Astrocyte (in vitro differentiated cells and primary cell): ENCODE measurements around the gene C1orf105. TPM values are rescaled to one million over a fixed set of nuclear protein-coding genes. Genes with fewer than 3 reads are reported as not detected.

ENCODE experiments used
- DNase-seq: peaks from one replicate; pipeline ENCODE4 v3.0.0-alpha.2; 2010; ENCODE audit warnings: low read depth
- FAIRE-seq: peaks from 2 replicates; lab custom pipeline; 2011; peaks lifted over from hg19 to GRCh38; lab: Jason Lieb, UNC
- H2AFZ ChIP-seq: 2 replicates; pipeline ENCODE4 v1.6.0; 2012; ENCODE audit warnings: low read depth, low read length, inconsistent platforms
- H3K27ac ChIP-seq: 2 replicates; pipeline ENCODE4 v1.5.1; 2011; ENCODE audit warnings: low read depth, low read length, inconsistent platforms
- H3K27me3 ChIP-seq: 2 replicates; pipeline ENCODE4 v1.6.0; 2011; ENCODE audit warnings: low read length, inconsistent platforms; ENCODE audit not compliant: insufficient read depth
- H3K36me3 ChIP-seq: 2 replicates; pipeline ENCODE4 v1.5.1; 2011; ENCODE audit warnings: low read length, inconsistent platforms; ENCODE audit not compliant: insufficient read depth
- H3K4me1 ChIP-seq: 2 replicates; pipeline ENCODE4 v1.5.1; 2011; ENCODE audit warnings: low read length, inconsistent platforms; ENCODE audit not compliant: insufficient read depth
- H3K4me2 ChIP-seq: 2 replicates; pipeline ENCODE4 v1.6.0; 2012; ENCODE audit warnings: low read length, inconsistent platforms
- H3K4me3 ChIP-seq: 2 replicates; pipeline ENCODE4 v1.5.1; 2011; ENCODE audit warnings: low read depth, mild to moderate bottlenecking, low read length, inconsistent platforms; ENCODE audit not compliant: insufficient read depth
- H3K79me2 ChIP-seq: 2 replicates; pipeline ENCODE4 v1.6.0; 2012; ENCODE audit warnings: mild to moderate bottlenecking, low read length, inconsistent platforms; ENCODE audit not compliant: insufficient read depth
- H3K9ac ChIP-seq: 2 replicates; pipeline ENCODE4 v1.6.0; 2012; ENCODE audit warnings: mild to moderate bottlenecking, low read length, inconsistent platforms
- H3K9me3 ChIP-seq: 2 replicates; pipeline ENCODE4 v1.5.1; 2012; ENCODE audit warnings: low read depth, mild to moderate bottlenecking, low read length, inconsistent platforms; ENCODE audit not compliant: insufficient read depth
- H4K20me1 ChIP-seq: 2 replicates; pipeline ENCODE4 v1.6.0; 2012; ENCODE audit warnings: low read length, inconsistent platforms; ENCODE audit not compliant: insufficient read depth
- H3K27ac Mint-ChIP-seq: one replicate; pipeline ENCODE4 v1.8.0; 2021; ENCODE audit warnings: mild to moderate bottlenecking, mixed read lengths; ENCODE audit not compliant: unreplicated experiment
- H3K27me3 Mint-ChIP-seq: one replicate; pipeline ENCODE4 v1.8.0; 2021; ENCODE audit warnings: low read depth, mixed read lengths; ENCODE audit not compliant: unreplicated experiment
- H3K36me3 Mint-ChIP-seq: one replicate; pipeline ENCODE4 v1.8.0; 2021; ENCODE audit warnings: low read depth, mixed read lengths; ENCODE audit not compliant: unreplicated experiment
- H3K4me1 Mint-ChIP-seq: one replicate; pipeline ENCODE4 v1.8.0; 2021; ENCODE audit warnings: low read depth, mixed read lengths; ENCODE audit not compliant: unreplicated experiment
- H3K4me3 Mint-ChIP-seq: one replicate; pipeline ENCODE4 v1.8.0; 2021; ENCODE audit warnings: mild to moderate bottlenecking, moderate library complexity, mixed read lengths; ENCODE audit not compliant: unreplicated experiment
- H3K9me3 Mint-ChIP-seq: one replicate; pipeline ENCODE4 v1.8.0; 2021; ENCODE audit warnings: mild to moderate bottlenecking, mixed read lengths; ENCODE audit not compliant: unreplicated experiment
- EZH2 ChIP-seq: IDR thresholded peaks from 2 replicates; pipeline ENCODE4 v1.6.1; 2012; ENCODE audit warnings: mild to moderate bottlenecking, low read length, inconsistent platforms; ENCODE audit not compliant: insufficient read depth
- total RNA-seq: library from RNA; stranded (reverse); gene quantifications from 2 replicates; pipeline ENCODE4 v1.2.1, GENCODE V29; 2021
- TF ChIP-seq, protein P1 (sequence below): IDR thresholded peaks from 2 replicates; pipeline ENCODE4 v1.5.1; 2011; ENCODE audit warnings: low read depth, mild to moderate bottlenecking, inconsistent platforms, low read length, moderate library complexity; ENCODE audit not compliant: insufficient read depth

Gene C1orf105
- total RNA-seq, 1 donor from 2014 or later: not detected

DNA sequence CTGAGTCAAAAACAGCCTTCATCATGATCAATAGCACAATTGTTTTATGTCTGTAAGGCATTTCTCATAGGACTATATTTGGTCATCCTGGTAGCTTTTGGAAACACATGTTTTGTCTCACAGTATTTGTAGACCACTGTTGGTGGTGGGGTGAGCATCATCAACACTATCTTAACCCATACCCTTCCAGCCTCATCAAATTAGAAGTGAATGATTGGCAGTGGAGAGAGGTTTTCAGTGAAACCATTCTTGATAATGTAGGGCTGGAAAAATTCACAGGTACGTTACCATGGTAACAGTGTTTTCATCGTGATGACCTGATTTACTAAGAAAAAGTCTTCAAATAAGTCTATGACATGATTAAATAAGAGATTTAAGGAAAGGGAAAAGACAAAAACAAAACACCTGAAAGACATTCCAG lies 45.3 kb upstream of the C1orf105 start:
- Histone ChIP-seq H3K36me3 (no peaks in the 10 kb centered on the region), H4K20me1 (no peaks in the 10 kb centered on the region), H3K79me2 (no peaks in the 10 kb centered on the region), H3K4me1 (no peaks in the 10 kb centered on the region), H3K9ac (no peak overlapping the region), H3K27ac (no peak overlapping the region), H2AFZ (no peak overlapping the region), H3K4me3 (no peak overlapping the region), H3K9me3 (no peaks in the 10 kb centered on the region), H3K4me2 (no peak overlapping the region), H3K27me3 (no peaks in the 10 kb centered on the region)
- no peaks in the 10 kb centered on the region for H3K27me3 Mint-ChIP-seq
- peaks cover 5% of the 10 kb centered on the region for H3K36me3 Mint-ChIP-seq
- DNase-seq (no peak), FAIRE-seq (no peak)
- no peak overlapping the region for H3K4me3 Mint-ChIP-seq
- H3K9me3 Mint-ChIP-seq: no peaks in the 10 kb centered on the region
- peaks cover 12% of the 10 kb centered on the region for H3K4me1 Mint-ChIP-seq
- TF ChIP-seq, protein P1, sequence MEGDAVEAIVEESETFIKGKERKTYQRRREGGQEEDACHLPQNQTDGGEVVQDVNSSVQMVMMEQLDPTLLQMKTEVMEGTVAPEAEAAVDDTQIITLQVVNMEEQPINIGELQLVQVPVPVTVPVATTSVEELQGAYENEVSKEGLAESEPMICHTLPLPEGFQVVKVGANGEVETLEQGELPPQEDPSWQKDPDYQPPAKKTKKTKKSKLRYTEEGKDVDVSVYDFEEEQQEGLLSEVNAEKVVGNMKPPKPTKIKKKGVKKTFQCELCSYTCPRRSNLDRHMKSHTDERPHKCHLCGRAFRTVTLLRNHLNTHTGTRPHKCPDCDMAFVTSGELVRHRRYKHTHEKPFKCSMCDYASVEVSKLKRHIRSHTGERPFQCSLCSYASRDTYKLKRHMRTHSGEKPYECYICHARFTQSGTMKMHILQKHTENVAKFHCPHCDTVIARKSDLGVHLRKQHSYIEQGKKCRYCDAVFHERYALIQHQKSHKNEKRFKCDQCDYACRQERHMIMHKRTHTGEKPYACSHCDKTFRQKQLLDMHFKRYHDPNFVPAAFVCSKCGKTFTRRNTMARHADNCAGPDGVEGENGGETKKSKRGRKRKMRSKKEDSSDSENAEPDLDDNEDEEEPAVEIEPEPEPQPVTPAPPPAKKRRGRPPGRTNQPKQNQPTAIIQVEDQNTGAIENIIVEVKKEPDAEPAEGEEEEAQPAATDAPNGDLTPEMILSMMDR: no peak
- no peak for TF ChIP-seq EZH2
- no peak overlapping the region for H3K27ac Mint-ChIP-seq

DNA sequence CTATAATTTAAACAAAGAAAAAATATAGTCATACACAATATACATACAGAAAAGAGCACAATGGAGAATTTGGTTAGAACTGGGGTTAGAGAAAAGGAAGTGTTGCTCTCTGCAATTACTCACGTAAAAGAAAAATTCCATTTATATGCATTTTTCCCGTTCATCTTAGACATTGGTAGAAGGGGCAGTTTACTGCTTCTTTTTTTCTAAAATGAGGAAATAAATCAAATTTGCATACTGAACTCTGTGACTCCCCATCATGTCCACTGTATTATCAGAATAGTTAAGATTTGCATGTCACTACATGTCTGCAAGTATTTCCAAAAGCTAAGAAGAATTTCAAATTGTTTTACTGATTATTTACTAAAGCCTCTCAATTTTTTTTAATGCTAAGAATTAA lies 44.1 kb upstream of the C1orf105 start:
- no peak overlapping the region for H3K9ac ChIP-seq
- peaks cover 8% of the 10 kb centered on the region for H3K4me1 ChIP-seq
- no peaks in the 10 kb centered on the region for H3K9me3 ChIP-seq
- H2AFZ ChIP-seq: no peak overlapping the region
- Mint-ChIP-seq H3K4me3 (no peak overlapping the region), H3K9me3 (no peaks in the 10 kb centered on the region), H3K4me1 (peaks cover 21% of the 10 kb centered on the region), H3K27me3 (no peaks in the 10 kb centered on the region), H3K36me3 (peaks cover 5% of the 10 kb centered on the region), H3K27ac (no peak overlapping the region)
- no peaks in the 10 kb centered on the region for H3K36me3 ChIP-seq
- no peak for FAIRE-seq
- TF ChIP-seq, protein P1: no peak
- TF ChIP-seq EZH2: no peak
- H3K27ac ChIP-seq: no peak overlapping the region
- H4K20me1 ChIP-seq: no peaks in the 10 kb centered on the region
- H3K27me3 ChIP-seq: no peaks in the 10 kb centered on the region
- no peak overlapping the region for H3K4me3 ChIP-seq
- no peak for DNase-seq
- H3K79me2 ChIP-seq: no peaks in the 10 kb centered on the region
- no peak overlapping the region for H3K4me2 ChIP-seq

DNA sequence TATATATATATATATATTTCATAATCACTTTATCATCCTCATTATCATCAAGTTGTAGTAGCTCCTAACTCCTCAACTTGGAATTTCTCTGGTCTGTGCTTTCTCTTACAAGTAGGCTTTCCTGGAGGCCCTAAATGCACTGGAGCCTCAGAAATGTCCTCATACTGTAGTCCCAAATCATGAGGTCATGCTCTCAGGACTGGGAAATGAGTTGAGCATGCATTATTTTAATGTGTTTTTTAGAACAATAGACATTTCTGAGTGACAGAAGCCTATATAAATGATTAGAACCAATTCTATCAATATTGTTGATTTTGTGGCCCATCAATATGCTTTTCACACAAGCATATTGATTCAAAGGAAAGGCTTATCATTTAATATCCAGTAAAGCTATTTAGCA lies 42.9 kb upstream of the C1orf105 start:
- Mint-ChIP-seq H3K4me1 (peaks cover 32% of the 10 kb centered on the region), H3K9me3 (no peaks in the 10 kb centered on the region), H3K27me3 (no peaks in the 10 kb centered on the region), H3K36me3 (peaks cover 5% of the 10 kb centered on the region), H3K27ac (no peak overlapping the region), H3K4me3 (no peak overlapping the region)
- DNase-seq (no peak), FAIRE-seq (no peak)
- no peaks in the 10 kb centered on the region for H3K9me3 ChIP-seq
- no peaks in the 10 kb centered on the region for H3K79me2 ChIP-seq
- peaks cover 8% of the 10 kb centered on the region for H3K4me1 ChIP-seq
- no peaks in the 10 kb centered on the region for H3K36me3 ChIP-seq
- H4K20me1 ChIP-seq: no peaks in the 10 kb centered on the region
- H3K4me2 ChIP-seq: no peak overlapping the region
- TF ChIP-seq, protein P1: no peak
- TF ChIP-seq EZH2: no peak
- no peak overlapping the region for H2AFZ ChIP-seq
- no peak overlapping the region for H3K4me3 ChIP-seq
- no peaks in the 10 kb centered on the region for H3K27me3 ChIP-seq
- H3K27ac ChIP-seq: no peak overlapping the region
- no peak overlapping the region for H3K9ac ChIP-seq
